ENCODE measurements around the gene C1QTNF9.
"Not testable (repeated sequence)": the region's sequence is repeated elsewhere in the genome, so short reads cannot be mapped to it uniquely, and the experiment has no call there.

C1QTNF9 gene, protein sequence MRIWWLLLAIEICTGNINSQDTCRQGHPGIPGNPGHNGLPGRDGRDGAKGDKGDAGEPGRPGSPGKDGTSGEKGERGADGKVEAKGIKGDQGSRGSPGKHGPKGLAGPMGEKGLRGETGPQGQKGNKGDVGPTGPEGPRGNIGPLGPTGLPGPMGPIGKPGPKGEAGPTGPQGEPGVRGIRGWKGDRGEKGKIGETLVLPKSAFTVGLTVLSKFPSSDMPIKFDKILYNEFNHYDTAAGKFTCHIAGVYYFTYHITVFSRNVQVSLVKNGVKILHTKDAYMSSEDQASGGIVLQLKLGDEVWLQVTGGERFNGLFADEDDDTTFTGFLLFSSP

DNA sequence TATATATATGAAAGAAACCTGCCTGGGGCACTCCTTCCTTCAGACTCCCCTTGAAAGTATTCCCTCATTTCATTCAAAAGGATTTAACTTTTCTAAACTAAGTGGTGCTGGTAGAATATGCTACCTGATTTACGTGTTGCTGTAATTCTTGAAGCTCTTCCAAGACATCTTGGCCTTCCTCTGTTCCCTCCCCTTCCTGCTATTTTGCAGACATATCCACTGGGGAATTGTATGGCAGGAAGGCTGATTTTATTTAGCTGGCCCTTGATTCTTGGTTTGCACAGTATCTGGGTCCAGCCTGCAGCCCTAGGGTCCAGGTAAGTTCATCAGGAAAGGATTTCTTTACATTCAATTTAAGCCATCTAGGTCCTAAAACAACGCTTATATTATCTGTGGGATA, at the start of gene C1QTNF9:
Gene C1QTNF9, plus strand, starts transcription at position 281 of the 400 bp plus-strand sequence. CDS start 6,424 bp downstream, outside the sequence.
- DNase-seq: not testable (repeated sequence)

DNA sequence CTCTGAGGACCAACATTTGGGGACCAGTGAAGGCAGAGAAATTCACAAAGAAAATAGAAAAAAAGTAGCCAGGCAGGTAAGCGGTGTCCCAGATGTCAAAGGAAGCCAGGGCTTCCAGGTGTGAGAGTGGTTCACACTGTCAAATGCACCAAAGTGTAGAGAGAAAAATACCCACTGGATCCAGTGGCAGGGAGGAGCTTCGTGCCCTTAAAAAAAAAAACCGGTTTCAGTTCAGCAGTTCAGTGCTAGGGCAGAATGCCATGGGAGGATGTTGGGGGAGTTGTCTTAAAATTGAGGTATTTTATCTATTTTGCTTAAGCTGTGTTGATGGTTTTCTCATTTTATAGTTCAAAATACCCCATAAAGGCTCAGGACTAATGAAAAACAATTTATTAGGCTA, 47.8 kb upstream of the C1QTNF9 start:
- DNase-seq: no peak

DNA sequence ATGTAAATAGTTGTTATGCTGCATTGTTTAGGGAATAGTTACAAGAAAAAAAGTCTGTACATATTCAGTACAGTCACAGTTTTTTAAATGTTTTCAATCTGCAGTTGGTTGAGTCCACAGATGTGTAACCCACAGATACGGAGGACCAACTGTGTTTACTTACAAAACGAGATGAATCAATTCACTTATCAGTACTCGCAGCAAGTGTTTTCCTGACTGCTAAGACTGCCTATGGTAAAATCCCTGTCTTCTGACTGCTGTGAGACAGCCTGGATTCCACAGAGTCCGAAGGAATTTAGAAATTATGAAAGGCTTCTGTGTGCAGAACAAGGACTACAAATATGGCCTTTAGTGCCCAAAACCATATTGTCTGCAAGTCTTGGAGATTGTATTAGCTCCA, 45.7 kb upstream of the C1QTNF9 start:
- no peak for DNase-seq

DNA sequence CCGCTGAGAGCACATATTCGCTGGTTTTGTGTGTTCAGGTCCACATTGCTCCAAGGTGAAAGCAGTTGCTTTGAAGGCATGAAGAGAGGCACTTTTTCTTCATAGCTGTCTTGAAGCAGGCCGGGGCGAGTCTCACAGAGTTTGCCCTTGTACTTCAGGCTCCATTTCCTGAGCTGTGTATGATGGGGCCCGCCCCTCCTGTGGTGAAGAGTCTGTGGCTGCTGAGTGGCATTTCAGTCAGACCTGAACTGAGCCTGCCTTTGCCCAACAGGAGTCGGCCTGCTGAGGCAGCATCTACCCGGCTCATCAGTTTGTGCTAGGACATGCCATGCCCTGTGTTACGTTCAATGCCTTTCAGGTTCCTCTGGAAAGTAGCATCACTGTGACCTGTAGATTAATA, 44.4 kb upstream of the C1QTNF9 start:
- no peak for DNase-seq

DNA sequence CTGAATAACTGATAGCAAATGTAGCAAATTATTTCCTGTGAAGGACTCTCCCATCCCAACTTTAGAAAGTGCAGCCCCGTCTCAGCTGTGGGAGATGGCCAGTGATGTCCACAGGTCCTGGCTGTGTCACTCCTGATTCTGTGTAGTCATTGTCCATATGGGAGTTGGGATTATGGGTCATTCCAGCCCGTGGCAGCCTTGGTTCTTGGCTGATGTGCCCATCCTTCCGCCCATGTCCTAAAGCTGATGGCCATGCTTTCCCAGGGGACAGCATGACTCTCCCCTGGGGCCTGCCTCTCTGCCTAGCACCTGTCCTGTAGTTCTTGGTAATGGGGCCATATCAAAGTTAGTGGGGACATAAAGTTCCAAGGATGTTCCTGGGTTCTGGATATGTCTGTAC, 43.9 kb upstream of the C1QTNF9 start:
- no peak for DNase-seq

DNA sequence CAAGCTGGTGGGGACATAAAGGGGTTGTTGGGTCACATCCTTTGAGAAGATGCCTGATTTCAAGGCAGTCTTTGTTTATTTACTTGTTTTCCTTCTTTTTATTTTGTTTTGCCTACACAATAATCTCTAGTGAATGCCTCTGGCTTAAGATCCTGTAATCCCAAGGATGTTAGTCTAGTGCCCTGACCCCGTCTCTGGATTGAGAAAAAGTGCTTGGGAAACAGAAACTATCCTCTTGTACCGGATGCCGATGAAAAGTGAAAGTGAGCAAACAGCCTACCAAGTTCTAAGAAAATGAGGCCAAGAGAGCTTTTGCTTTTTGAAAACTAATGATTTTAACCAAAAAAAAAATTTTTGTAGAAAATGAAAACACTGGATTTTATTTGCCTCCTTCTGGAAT, 42.1 kb upstream of the C1QTNF9 start:
- DNase-seq: no peak

DNA sequence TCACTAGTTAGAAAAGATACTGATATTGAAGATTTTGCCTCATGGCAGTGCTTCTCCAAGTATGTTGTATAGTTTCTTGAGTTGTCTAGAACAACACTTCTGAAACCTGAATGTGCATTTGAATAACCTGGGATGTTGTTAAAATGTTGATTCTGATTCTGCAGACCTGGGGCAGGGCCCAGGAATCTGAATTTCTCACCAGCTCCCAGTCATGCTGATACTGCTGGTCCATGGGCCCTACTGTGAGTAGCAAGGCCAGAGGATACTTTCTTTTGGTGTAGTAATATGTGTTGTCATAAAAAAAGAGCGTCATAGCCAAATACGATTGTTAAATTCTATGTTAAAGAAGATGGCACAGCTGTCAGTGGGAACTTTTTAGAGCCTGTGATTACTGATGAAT, 41.6 kb upstream of the C1QTNF9 start:
- no peak for DNase-seq

DNA sequence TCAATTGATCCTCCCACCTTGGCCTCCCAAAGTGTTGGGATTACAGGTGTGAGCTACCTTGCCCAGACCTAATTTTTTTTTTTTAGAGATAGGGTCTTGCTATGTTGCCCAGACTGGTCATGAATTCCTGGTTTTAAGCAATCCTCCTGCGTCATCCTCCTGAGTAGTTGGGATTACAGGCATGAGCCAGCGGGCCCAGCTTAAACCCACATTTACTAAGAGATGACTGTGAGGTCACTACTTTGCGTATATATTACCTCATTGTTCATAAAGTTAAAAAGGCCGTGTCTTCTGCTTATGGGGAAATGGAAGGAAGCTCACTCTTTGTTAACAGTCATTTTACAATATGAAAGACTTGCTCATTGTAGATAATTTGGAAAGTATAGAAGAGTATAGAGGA, 39.6 kb upstream of the C1QTNF9 start:
- no peak for DNase-seq

DNA sequence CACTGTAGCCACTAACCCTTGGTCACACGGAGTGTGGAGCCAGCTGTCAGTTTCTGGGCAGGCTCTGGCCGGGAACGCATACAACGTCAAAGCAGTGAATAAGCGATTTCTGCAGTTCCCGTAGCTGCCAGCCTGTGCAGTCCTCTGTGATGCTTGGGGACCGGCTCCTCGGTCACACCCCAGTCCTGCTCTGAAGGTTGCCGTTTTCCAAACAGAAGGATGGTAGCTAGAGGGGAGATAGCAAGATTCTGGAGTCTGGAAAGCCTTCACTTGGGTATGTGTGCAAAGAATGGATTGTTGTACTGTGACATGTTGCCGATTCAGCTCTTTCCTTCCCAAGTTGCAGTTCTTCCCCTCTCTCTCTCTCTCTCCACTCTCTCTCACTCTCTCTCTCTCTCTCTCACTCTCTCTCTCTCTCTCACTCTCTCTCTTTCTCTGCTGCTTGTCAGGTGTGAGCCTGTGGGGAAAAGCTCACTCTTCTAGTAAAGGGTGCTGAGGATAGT, 38.7 kb upstream of the C1QTNF9 start:
- DNase-seq: no peak

DNA sequence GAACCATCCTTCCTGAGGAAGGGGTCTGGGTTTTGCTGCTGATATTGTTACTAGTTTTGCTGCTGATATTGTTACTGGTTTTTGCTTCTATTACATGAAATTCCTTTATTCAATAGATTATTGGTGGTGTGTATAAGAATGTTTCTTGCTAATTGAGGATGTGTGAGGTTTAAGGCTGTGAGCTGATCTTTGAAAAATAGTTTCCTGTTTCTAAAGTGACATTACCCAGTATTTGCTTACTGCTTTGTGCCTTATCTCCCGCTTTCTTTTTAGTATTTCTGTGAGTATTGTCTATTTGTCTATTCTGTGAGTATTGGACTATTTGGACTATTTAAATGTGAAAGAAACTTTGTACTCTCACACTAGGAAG, 38.2 kb upstream of the C1QTNF9 start:
- no peak for DNase-seq

DNA sequence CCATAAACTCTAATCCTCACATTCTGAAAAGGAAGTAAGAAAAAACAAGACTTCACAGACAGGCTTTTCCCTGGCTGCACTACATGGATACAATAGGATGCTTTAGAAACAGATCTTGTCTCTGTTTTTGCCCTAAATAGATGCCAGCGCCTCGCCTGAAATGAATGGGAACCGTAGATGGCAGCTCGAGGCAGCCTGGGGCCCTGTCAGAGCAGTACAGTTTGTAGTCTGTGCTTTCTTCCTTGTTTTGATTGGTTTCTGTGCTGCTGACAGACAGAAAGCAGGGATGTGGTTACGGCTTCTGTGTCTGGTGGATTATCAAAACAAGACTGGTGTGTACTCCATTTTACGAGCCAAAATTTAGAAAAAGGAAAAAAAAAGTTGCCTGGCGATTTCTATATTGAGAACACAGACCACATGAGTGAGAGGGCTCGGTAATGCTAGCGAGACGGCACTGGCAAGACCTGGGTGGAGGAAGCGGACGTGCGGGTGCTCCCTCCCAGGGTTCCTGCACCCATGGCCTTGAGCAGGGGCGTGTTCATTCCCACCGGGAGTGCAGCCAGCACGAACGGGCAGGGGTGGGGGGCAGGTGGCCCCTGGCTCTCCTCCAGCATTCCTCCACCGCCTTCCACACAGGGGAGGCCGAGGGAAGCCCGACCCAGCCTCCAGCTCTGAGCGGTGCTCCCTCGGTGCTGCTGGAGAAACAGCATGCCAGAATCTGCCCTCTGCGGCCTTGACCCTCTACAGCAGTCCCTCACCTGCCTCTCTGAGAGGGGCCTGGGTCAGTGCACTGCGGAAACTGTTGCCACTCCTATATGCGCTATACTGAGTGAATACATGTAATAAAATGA, 37.6 kb upstream of the C1QTNF9 start:
- no peak for DNase-seq

DNA sequence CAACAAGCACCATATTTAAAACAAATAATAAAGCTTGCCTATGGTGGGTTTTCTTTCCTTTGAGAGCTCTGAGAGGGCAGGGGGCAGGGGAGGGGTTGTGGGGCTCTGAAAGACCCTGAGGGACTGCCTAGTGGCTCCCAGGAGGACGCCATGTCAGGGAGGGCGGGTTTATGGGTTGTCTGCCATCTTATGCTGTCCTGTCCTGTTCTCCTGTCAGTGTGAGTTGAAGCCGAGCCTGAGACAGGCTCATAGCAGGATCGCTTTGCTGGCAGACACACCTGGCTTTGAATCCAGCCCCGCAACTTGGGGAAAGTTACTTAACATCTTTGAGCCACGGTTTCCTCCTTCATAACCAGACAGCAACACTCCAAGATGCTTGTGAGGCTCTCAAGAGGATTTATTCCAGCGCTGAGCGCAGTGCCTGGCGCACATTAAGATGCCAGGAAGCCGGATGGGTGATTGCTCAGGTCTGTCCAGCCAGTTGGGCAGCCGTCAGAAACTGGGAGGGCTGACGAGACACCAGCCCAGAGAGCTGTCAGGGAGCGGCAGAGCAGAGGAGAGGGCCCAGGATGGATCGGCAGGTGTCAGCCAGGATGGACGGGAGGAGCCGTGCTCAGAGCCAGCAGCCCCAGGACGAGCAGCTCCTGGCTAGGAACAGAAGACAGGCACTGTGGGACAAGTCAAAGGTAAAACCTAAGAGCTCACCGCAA, 36.8 kb upstream of the C1QTNF9 start:
- DNase-seq: no peak

DNA sequence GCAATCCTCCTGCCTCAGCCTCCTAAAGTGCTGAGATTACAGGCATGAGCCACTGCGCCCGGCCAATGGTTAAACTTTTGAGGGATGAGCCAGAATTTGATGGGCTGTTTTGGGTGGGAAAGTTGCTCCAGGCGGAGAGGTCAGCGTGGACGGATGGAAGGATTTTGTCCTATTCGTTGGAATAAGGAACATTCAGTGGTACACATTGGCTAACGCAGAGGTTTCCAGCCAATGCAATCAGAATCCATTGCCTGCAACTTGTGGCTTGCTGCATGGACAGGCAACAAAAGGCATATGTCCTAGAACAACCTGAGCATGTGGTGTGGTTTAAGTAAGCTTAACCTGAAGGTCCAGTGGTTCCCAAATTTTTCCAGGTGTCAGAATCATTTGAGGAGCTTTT, 35.5 kb upstream of the C1QTNF9 start:
- no peak for DNase-seq

DNA sequence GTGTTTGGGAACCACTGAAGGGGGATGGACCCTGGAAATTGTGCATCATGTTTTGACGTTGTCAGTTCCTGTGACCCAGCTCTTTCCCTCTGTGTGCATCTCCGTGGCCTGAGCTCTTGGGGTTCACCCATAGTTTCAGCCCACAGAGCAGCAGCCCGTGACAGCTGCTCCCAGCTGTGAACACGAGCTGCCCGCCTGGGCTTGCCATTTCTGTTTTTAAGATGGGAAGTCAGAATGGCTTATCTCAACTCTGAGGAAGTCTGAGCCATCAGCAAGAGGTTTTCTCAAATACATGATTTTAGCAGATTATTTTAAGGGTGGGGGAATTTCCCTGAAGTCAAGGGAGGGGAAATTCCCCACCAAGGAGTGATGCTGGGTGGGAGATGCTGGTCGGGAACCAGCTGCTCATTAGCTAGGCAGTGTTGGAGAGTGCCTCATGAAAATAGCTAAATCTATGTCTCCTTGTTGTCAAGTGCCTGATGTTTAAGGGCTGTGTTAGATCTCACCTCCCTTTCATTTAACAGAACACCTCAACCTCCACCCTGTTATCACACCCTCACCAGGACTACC, 34.8 kb upstream of the C1QTNF9 start:
- no peak for DNase-seq

DNA sequence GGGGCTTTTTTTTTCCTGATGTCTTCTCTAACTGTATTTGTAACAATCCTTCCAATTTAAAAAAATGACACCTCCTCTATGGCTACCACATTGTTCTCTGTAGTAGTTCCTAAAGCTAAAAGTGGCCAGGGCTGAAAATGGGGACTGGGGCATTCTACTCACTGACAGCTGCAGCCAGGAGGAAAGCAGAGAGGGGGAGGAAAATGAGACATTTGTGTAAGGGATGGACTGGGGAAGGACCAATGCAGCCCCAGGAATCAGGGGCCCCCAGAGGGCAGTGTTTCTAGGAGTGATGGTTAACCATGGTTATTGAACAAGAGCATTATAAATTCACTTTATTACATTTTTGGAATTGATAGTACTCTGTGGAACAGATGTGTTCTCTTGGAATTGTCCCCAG, 34.3 kb upstream of the C1QTNF9 start:
- no peak for DNase-seq

DNA sequence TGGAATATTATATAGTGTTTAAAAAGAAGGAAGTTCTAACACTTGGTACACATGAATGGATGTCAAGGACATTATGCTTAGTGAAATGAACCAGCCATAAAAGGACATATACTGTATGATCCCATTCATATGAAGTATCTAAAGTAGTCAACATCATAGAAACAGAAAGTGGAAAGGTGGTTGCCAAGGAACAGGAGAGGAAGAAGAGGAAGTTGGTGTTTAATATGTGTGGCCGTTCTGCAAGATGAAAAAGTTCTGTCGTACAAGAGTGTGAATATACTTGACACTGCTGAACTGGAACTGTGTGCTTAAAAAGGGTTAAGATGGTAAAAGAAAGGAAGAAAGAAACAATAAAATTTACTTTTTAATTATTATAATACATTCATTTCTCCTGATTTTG, 33.1 kb upstream of the C1QTNF9 start:
- no peak for DNase-seq

DNA sequence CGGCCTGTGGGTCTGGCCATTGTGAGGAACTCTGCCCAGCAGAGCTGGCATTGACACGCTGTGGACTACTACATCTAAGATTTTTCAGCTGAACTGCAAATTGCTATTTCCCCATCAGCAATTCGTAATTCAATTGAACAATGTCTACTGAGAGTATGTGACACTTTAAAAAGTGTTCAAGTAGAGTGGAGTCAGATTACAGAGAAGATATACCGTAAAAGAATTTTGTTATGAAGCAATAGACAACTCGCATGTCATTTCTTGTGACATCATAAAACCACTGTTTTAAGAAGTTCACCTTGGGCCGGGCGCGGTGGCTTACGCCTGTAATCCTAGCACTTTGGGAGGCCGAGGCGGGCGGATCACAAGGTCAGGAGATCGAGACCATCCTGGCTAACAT, 32.5 kb upstream of the C1QTNF9 start:
- DNase-seq: no peak

DNA sequence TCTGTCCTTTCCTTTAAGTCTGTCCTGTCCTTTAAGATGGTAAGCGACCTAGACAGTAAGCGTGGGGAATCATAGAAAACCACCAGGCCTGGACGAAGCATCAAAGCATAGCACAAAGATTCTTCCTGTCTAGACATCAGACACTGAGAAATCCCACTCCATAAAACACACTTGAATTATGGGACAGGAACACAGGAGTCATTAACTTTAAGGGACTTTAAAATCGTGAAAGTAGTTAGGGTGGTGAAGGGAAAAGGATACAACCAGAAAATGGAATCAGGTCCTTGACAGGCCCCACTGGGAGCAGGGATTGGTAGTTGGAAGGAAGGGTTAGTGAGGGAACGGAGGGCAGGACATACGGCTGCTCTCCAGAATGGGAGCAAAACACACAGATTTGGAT, 31.6 kb upstream of the C1QTNF9 start:
- no peak for DNase-seq

DNA sequence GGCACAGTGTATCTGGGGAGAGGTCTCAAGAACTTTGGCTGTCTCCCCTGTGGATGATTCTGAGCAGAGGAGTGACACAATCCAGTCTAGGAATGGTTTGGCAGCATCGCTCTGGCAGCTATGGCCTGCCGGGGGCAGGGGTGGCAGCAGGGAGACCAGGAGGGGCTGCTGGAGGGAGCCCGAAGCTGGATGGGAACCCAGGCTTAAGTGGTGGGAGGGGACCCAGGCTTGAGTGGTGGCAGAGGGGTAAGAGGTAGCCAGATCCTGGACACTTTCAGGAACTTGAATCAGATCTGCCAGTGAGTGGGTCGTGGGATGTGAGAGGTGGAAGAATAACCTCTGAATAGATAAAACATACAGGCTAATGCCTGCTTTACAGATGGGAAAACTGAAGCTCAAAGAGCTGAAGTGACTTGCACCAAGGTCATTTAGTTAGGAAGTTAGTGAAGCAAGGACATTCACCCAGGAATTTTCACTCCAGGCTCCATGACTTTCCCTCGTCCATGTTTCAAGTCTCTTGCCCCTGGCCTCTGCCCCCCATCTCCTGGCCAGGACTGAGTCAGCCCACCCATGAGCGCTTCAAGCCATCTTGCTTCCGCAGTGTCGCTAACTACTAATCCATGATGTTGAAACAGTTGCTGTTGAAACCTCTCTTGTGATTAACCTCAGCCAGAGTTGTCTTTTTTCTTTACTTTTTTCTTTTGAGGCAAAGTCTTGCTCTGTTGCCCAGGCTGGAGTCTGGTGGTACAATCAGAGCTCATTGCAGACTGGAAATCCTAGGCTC, 29.9 kb upstream of the C1QTNF9 start:
- no peak for DNase-seq

DNA sequence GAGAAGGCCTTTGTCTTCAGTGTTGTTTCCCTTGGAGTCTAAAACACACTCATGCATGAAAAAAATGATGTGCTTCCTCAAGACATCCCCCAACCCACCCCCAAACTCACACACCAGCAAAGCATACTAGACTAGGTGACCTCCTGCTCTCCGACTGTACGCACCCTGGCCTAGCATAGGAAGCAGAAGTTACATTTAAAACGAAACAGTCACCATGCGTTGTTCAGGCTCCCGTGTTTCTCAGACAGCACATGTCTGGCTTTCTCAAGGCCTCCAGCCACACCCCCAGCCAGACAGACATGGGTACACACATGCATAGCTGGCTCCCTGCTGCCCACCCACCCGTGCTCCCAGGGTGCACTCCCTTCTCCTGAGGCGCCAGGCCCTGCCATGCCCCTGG, 28.7 kb upstream of the C1QTNF9 start:
- DNase-seq: no peak

DNA sequence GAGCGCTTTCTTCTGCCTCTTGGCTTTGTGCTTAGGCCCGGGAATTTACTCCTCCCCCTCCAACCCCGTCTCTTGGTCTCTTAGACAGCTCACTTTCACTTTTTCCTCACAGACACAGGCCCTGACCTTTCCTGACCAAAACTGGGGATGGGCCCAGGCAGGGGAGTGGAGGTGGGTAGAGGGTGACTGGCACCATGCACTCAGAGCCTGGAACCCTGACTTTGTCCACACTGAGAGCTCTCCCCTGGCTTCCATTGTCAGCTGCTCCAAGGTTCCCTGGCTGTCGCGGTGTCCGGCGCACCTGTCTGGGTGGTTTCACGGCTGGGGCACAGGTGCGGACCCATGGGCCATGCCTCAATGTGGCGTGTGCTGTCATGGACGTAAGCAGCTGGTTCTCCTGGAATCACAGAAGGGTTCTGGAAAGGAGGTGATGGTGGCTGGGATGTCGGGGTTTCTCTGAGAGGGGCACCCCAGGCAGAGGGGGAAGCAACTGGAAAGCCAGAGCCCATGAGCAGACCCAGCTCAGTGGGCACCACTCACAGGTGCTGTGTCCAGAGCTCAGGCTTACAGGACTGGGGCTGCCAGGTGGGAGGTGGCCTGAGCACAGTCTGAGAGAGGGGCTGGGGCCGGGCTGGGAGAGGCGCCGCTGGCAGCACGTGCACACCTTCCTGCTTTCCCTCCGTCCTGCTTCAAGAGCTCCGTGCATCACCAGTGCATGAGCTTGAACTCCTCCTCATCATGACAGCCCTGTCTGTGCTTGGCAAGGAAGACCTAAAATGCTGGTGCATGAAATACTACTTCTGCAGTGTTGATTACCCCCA, 28.0 kb upstream of the C1QTNF9 start:
- no peak for DNase-seq

DNA sequence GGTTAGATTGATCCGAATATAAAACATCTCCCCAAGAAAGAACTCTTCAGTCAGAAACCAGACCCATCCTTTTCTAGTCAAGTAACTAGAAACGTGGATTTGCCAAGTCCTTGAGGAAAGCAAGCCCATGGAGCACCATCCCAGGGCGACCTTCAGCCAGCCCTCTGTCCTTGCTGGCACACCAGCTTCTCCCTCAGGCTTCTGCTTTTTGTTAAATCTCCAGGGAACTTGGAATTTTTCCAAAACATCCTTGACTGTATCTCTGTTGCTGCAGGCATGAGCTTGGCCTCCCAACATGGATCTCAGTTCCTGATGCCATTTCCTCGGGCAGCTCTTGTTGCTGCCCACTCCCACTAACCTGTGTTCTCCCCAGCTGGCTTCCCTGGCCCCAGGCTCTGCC, 27.1 kb upstream of the C1QTNF9 start:
- no peak for DNase-seq
